H1 (cell line): Measurements from ENCODE around the gene PABPC1L. TPM values are rescaled to one million over a fixed set of nuclear protein-coding genes. Genes with fewer than 3 reads are reported as not detected.

ENCODE experiments used
- BCL11A ChIP-seq, 2 experiments: IDR thresholded peaks; one replicate each; pipeline ENCODE4 v1.6.1; 2011; ENCODE audit warnings: low read depth in 2 of 2, low read length in 2 of 2, mild to moderate bottlenecking in 2 of 2
- CEBPB ChIP-seq: IDR thresholded peaks from 2 replicates; pipeline ENCODE4 v1.6.1; 2012; ENCODE audit warnings: low read depth, low read length
- RNF2 ChIP-seq: fragments of 200-900, 300-1000 bp; sonication (generic); IDR thresholded peaks from 2 replicates; pipeline ENCODE4 v1.7.1; 2016; ENCODE audit warnings: borderline replicate concordance, low read depth, mild to moderate bottlenecking, antibody characterized with exemption, low read length; ENCODE audit not compliant: poor library complexity, severe bottlenecking; ENCODE audit errors: missing control alignments
- polyA plus RNA-seq, 7 experiments: library from polyadenylated mRNA; depleted of rRNA in 3 of 7; stranded (reverse) in 5 of 7; unstranded in 2 of 7; fragments of >200 nt in 5 of 7; fragments of 200-250 nt in 2 of 7; gene quantifications; 1 replicate in 5 of 7; 2 replicates in 1 of 7; 4 replicates in 1 of 7; pipeline versions ENCODE4 v1.2.1 to v1.2.3, GENCODE V29; 2011 to 2013; ENCODE audit warnings: missing spikeins in 2 of 7, mixed read lengths in 2 of 7
- total RNA-seq: library from RNA; stranded (reverse); fragmentation: NEBNext Ultra II Directional; extraction: Animal tissue kit (Norgen Biotek cat#: 25700); gene quantifications from 2 replicates; pipeline ENCODE4 v1.2.1, GENCODE V29; 2021

PABPC1L gene
- total and polyA plus RNA-seq, 2 of the 8 experiments (the other 6 are each of a cell fraction or from before 2014, with no cell fraction given) = 61.1 to 108 TPM

GRCh38 chr20:44969300-44969894, 59.5 kb downstream of the PABPC1L start (continued):
- no peak for TF ChIP-seq BCL11A (IDR thresholded peaks at IDR 0.05; ENCODE audit: low read depth in 2 of 2, low read length in 2 of 2)
- TF ChIP-seq RNF2 = no peak
- TF ChIP-seq CEBPB = no peak
- TF ChIP-seq, all 59 proteins: peak for 0
